Stimulated activated CD4-positive, alpha-beta T cell treated with anti-CD3 and anti-CD28 coated beads, TNF-alpha, amount 100 ng/mL, for 48 hours (primary cell): ENCODE data around the gene HNRNPLL.
"Not testable (repeated sequence)": the region's sequence is repeated elsewhere in the genome, so short reads cannot be mapped to it uniquely, and the experiment has no call there.

Source experiments
- DNase-seq, 3 donors: peaks; one replicate each; pipeline ENCODE4 v3.0.0-alpha.2; 2020; ENCODE audit warnings: low read depth in 3 of 3

Gene HNRNPLL

DNA sequence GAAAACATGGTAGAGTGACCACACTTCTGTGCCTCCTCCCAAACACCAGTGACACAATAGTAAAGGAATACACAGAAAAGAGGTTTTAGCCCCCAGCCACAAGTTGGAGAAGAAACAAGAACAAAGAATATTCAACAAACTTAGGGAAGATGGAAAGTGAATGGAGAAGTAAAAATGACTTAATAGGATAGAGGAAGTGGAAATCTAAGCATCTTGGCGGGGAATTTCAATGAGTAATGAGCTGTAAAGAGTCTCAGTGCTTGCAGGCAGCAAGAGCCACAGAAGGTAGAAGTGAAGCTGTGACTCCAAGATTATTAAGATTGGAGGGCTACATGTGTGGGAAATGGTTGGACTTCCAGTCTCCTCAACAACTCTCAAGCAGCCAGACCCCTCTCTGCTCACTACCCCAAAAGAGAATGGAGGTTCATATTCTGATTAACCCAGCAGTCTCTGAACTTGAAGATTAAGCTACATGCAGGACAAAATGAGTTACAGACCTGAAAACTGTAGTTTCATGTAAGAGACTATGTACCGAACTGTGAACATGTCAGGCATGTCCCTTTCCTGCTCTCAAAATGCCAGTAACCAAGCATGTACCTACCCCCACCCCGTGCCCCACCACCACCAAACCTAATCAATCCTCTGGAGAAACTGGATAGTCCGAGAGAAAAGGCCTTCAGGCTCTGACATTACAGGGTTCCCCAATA, 16.9 kb upstream of the HNRNPLL start:
- DNase-seq: no peak

DNA sequence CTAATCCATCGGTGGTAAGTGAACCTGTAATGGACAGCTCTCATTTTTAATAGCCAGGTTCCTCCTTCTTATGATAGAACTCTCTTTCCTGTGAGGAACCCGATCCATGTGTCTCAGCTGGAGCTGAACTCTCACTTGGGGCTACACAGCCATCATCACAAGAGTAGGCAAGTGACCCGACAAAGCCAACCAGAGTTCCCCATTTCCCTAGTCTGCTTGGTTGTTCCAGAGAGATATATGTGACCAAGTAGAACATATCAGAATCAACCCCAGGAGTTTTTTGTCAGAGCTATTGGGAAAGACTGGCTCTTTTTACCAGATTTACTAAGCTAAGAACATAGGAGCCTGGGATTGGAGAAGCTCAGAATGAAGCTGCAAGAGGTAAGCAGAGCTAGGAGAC, 14.6 kb upstream of the HNRNPLL start:
- no peak for DNase-seq

DNA sequence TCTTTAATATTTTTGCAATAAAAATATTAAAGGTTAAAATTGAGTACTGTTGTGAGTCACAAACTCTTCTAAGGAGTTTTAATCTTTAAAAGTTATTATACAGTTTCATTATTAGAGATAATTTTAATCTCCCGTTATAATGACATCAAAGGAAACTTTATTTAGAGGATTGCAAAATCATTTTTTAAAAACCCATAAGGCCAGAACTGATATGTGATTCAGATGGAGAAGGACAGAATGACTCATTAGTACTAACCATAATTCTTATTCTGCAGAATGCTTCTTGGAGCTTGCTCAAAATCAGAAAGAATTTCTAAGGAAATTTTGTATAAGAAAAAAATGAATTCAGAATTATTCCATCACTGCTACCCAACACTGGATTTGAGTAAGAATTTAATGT, 12.5 kb upstream of the HNRNPLL start:
- no peak for DNase-seq

DNA sequence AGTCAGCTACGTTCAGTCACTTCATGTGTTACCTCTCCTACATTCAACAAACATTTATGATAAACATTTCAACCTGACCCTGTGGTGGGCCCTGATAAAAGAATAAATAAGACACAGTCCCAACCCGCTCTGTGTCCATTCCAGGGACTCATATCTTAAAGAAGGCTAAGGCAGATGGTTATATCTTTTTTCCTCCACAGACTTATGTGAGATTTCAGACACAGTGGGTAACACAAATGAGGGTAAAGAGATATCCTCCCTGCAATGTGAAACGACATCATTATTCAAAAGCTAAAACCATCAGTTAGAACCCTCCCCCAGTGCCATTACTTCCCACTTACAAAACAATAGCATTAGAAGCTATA, 11.1 kb upstream of the HNRNPLL start:
- no peak for DNase-seq

DNA sequence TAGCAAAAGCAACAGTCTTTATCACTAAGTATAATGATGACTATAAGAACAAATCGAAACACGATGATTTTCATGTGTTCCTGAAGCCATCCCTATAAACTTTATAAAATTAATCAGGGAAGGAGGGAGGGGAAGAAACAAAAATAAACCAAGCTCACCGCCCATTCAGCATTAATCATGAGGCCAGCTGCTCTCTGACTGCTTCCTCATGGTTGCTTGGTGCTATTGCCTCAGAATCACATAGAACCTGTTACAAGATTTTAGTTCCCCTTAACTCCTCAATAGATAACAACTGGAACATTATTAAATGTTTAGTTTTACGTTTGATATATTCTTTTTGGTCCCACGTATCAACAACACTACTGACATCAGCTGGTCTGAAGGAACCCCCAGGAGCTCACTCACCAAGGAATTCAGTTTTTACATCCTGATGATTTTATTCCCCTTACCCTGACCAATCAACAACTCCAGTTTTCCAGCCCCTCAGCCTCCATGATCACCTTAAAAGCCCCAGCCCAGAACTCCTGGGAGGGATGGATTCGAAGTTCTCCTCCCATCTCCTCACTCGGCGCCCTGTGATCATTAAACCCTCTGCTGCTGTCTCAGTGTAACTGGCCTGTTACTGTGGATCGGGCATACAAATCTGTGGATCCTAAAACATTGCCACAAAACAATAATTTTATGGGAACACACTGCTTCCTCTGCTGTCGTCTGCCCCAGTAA, 10.6 kb upstream of the HNRNPLL start:
- DNase-seq: no peak

DNA sequence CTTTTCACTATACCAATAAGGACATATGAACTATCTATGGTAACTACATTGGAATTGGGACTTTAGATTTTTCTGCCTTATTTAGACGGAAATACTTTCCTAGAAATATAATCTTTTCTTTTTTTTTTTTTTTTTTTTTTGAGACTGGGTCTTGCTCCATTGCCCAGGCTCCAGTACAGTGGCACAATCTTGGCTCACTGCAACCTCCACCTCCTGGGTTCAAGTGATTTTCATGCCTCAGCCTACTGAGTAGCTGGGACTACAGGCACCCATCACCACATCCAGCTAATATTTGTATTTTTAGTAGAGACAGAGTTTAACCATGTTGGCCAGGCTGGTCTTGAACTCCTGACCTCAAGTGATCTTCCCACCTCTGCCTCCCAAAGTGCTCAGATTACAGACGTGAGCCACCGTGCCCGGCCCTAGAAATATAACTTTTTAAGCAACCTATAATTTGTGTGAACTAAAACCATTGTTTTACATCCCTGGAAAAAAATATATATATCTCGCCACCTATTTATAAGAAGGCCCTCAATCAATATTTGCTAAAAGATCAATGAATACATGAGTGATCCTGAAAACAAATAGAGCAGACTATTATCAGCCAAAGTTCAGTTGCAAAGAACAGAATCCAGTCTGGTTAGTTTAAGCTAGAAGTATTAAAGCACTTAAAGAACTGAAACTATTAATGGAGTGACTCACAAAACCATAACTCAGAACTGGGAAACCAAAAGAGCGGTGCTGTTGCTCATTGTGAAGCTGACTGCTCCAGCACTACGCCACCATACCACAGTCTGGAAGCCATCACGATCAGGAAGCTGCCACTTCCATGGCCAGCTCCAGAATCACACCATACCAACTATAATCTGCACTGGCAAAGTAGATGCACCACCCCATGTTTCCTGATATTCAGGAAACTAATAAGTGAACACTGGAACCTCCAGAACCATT, 8.4 kb upstream of the HNRNPLL start:
- peak in 1 of 3 donors; percentile 7 for DNase-seq

DNA sequence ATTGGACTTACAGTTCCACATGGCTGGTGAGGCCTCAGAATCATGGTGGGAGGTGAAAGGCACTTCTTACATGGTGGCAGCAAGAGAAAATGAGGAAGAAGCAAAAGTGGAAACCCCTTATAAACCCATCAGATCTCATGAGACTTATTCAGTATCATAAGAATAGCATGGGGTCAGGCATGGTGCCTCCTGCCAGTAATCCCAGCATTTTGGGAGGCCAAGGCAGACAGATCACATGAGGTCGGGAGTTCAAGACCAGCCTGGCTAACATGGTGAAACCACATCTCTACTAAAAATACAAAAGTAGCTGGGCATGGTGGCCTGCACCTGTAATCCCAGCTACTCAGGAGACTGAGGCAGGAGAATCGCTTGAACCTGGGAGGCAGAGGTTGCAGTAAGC, 6.5 kb upstream of the HNRNPLL start:
- not testable (repeated sequence) for DNase-seq

DNA sequence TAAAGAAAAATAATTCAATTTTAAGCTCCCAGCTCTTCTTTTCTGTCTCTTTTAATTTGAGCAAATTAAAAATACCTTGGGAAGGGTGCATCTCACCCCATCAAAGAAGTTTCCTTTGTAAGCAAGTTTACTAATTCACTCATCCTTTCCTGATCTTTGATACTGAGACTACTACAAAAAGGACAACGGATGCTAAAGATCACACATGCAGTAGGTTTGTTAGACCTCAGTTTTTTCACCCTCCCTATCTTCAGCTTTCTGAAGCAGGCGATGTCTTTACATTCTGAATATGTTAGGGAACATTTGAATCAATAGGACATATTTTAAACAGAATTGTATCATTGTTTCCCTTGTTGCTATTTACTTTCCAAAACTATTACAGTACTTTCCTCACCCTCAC, 6.0 kb upstream of the HNRNPLL start:
- DNase-seq: no peak

DNA sequence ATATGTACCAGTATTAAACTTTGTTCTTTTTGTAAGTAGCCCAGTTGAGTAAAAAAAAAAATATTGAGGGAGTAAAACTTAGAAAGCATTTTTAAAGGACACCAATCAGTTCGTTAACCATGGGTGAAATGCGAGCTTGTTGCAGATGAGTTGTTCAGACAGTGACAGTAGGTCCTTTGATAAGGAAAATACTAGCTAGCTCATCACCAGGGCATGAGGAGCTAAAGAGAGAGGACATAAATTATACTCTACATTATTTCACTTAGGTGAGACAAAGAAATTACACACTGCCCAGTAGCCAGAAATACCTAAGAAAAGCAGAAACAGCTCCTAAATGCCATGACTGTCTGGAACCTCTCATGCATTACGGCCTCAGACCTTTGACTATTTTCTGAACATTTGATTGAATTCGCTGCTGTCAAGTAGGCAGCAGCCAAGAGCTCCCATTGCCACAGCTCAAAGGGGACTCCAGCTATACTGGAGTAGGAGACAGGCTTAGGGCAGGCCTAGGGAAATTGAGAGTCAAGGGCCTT, 2.6 kb upstream of the HNRNPLL start:
- DNase-seq: no peak

DNA sequence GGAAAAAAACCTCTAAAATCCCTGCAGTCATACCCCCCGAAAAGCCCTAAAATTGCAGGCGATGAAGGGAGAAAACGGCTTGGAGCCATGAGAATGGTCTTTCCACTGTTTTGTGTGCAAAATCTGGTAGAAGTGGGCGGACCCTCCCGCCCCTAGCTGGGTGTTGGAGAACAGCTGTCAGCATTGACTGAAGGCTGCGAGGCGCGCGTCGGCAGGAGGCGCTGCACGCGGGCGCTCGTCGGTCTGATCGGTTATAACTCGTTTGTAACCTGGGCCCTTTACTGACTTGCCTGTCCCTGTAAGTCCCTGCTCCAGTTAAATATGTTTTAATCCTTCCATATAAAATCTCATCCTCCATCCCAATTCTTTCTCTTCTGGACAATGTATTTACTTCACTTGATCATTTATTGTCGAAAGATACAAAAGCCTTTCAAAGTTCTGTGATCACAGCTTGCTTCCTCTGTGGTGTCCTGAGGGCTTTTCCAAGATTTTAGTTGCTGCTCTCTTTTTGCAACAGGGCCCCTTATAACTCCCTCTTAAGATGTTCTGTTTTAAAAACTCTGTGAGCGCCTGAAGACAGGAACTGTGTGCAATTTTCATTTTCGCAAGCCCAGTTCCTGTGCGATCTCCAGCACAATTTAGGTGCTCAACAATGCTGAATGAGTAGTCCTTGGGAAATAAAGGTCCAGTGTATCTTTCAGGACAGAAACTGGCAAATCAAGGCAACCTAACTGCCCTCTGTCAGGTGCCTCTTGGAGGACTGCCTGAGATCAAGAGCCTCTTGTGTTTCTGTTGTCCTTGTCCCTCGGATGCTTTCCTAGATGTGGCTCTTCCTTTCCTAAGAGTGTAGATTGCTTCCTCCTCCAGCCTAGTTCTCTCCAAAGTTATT, 918 bp upstream of the HNRNPLL start:
- DNase-seq: peak; percentile 58 to 75 (median 74)

DNA sequence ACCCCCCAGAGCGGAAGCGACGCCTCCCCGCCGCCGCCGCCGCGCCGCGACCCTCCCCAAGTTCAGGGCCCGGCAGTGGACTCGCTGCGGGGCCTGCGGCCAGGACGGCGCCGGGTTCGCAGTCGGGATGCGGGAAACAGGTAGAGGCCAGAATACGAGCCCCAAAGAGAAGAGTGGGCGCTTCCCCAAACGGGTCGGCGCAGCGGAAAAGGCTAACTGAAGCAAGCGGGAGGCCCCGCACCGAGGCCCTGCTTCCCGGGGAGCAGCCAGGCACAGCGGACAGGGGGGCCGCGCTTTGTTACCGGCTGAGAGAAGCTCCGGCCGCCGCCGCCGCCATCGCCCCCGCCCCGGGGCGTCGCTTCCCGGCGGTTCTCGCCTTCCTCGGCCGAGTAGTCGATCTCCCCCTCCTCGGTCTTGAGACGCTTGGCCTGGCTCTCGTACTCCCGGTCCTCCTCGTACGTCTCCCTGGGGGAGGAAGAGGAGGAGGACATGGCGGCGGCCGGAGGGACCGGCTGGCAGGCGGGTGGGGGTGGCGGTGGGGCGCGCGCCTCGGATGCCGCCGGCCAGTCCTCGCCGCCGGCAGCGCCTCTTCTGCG, 494 bp downstream of the HNRNPLL start:
- no peak for DNase-seq

DNA sequence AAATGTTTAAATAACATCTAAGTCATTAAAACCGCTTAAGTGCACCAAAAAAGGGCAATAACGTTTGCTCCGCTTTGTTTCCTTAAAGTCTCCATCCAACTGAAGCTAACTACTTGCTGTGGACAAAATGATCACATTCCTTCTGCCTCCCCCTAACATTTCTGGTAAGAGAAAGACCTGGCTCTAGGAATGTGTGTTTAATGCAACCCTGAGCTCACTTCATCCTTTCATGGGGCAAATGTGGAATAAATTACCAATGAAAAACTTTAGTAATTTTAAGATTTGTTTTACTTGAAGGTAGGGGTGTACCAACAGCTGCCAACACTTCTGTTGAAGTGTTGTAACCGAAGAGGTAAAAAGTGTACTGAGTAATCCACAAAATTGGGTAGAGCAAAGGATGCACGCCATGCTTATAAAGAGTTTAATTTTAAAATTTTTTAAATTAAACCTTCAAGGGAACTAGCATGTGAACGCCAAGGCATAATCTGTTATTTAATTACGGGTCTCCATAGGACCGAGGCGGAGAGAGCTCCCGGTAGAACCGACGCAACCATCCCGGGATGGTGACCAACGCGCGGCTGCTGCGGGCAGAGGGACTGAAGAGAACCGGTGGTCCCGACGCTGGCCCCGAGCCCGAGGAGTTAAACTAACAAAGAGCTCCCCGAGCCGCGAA, 1.1 kb downstream of the HNRNPLL start:
- DNase-seq: no peak

DNA sequence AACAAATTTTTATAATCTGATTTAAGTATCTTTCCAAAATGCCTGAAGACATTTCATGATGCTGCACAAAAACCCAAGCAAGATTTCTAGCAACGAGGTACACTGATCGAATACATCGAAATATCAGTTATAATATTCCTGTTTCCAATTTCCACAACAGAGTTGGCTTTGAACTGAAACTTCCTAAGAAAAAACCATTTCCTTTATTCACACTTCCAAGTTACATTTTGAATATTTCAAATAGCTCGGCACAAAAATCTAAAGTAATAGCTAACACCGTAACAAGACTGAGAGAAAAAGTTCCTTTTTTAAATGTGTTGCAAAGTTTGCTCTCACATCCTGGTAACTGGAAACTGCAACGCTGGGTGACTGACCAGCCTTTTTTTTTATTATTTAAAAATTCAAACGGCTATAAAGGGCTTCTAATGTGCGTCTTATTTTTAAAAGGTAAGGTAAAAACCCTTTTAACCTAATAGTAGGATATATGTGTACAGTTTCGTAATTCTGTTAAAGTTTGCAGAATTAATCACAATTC, 1.7 kb downstream of the HNRNPLL start:
- DNase-seq: no peak

DNA sequence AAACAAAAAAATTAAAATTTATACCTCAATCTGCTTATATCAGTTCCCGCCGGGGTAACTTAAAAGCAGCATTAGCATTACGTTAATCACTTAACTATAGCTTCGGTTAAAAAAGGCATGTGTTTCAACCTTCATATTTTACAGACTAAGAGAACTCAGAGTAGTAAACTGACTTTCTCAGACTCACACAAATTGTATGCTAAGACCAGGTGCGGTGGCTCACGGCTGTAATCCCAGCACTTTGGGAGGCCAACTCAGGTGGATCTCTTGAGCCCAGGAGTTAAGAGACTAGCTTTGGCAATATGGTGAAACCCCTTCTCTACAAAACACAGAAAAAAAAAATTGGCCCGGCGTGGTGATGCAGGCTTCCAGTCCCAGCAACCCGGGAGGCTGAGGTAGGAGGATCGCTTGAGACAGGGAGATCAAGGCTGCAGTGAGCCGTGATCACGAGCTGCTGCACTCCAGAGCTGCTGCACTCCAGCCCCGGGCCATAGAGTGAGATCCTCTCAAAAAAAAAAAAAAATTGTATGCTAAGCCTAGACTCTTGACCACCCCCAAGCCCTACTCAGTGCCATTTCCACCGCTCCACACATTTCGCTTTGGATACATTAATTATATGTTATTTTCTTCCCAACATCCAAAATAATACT, 2.4 kb downstream of the HNRNPLL start:
- DNase-seq: no peak

DNA sequence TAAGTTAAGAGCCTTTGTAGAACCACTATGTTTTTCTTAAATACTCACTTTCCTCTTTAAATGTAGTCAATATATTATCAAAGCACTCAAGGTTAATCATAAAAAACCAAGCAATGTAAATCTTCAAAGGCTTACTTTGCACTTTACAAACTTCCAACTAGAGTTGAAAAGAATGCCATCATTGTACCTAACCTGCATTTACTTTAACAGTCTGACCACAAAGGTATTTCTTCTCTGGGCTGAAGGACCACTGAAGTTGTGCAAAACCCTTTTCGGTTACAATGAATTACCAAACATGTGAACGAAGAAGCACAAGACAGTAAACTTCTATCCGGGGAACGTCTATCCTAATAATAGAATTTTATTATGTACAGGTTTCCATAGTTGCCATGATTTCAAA, 3.0 kb downstream of the HNRNPLL start:
- no peak for DNase-seq

DNA sequence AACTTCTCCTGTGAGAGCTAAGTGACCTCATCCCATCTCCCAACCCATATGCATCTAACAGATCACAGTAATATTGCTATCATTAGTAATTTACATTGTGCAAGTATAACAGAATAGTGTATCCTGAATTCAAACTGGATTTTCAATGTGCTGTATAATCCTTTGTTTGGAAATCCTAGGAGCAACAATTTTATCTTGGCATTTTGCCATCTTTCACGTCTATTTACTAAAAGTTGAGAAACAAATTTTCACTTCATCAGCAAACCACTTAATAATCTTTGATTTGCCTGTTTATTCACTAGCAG, 3.8 kb downstream of the HNRNPLL start:
- no peak for DNase-seq

DNA sequence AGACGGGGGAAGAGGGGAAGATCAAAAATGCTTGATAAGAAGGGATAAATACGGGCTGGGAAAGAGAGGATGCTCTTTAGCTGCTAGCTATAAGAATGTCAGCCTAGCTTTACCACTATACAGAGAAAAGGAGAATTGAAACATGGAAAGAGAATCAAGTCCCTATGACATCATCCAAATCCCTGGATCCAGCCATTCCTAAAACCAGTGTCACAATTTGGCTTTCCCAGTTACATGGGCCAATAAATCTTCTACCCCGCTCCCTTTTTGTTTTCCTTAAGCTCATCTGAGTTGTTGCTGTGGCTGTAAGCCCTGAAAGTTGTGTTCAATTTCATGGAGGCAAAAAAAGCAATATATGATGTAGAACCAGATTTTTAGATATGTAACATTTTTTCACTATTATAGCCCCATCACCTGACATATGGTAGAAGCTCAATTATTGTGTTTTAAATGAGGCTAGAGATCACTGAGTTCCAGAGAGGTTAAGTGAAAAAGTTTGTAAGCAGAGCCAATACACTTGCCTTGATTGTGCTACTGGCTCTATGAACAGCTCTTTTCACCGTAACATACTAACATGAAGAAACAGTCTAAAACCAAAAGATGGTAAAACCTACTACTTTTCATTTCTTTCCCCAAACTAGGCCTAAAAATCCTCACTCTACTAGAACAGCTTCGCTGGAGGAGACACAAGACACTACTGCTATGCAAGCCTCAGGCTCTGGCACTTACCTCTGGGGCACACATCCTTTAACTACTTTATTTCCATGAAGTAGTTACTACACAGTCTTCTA, 4.3 kb downstream of the HNRNPLL start:
- DNase-seq: no peak

DNA sequence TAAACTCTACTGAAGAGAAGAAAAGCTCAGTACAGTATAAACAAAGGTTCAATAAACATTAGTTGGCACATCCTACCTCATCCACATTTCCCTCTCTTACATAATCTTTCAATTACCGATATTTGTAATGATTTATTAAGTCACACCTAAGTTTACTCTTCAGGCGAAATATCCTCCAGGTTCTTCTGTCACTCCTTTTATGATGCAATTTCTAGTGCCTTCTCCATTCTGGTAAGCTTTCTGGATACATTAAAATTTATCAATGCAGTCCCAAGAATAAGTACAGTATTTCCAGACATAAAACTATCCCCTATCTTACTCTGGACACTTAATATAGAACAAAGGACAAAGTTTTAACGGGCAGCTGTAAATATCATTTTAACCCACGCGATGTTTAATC, 5.6 kb downstream of the HNRNPLL start:
- DNase-seq: no peak

DNA sequence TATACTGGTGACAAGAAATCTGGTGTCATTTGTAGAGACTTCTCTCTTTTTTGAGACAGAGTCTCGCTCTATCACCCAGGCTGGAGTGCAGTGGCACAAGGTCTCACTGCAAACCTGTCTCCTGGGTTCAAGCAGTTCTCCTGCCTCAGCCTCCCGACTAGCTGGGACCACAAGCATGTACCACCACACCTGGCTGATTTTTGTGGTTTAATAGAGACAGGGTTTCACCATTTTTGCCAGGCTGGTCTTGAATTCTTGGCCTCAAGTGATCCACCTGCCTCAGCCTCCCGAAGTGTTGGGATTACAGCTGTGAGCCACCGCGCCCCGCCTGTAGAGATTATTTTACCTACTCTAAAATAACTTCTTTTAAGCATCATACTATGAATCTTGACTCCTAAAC, 6.5 kb downstream of the HNRNPLL start:
- DNase-seq: no peak
